Measurements from ENCODE around the gene GALNT9.
"Not testable (repeated sequence)": the region's sequence is repeated elsewhere in the genome, so short reads cannot be mapped to it uniquely, and the experiment has no call there.

Gene GALNT9

DNA sequence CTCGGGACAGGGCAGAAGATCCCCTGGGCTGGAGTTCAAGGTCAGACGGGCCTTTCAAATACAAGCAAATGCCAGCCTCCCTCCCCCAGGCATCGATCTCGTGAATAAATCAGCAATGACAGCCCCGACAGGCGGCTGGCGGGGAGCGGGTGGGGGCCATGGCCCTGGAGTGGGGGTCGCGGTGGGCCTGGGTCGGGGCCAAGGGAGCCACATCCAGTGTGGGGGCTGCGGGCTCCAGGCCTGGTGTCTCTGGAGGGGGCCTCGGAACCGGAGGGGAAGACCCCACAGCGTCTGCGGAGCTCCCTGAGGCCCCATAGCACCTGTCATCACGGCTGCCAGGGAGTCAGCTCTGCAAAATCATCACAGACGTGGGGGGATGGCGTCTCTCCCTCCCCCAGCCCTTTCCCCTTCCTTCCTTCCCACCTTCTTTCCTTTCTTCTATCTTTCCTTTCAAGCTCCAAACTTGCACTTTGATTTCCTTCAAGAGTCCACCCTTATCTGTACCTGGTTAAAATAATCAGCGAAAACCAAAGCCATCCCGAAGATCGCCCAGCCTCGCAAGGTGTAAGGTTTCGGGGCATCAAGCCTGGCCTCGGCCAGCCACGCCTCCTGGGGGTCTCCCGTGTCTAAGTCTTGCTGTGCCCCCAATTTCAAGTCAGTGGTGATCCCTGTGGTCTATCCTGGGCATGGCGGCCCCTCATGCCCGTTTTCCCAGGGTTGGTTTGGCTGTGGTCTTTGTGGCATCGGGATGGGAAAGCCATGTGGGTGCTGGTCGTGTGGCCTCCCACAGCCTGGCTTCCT is 93.1 kb downstream of the GALNT9 start:
- DNase-seq (ENCODE audit: low read depth in 2 of 2): no peak

DNA sequence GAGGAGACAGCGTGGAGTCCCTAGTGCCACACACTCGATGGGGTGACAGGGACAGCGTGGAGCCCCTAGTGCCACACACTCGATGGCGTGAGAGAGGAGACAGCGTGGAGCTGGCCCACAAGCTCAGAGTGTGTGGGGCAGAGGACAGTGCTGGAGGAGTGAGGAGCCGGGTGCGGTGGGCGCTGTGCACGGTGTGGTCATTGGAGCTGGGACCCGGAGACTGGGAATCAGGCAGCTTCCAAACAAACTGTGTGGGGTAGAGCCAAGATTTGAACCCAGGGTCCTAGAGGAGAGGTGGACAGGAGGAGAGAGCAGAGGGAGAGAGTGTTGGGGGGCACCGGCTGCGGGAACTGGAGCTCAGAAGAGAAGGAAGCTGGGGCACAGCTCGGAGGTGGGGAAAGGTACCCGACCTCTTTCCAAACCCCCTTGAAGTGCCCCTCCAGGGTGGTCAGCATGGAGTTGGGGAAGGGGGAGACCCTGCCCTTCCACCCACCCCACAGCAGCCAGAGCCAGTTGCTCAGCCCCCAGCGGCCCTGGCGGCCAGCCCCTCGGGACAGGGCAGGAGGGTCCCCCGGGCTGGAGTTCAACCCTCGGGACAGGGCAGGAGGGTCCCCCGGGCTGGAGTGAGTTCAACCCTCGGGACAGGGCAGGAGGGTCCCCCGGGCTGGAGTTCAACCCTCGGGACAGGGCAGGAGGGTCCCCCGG is 94.1 kb downstream of the GALNT9 start:
- no peak for DNase-seq (ENCODE audit: low read depth in 2 of 2)

DNA sequence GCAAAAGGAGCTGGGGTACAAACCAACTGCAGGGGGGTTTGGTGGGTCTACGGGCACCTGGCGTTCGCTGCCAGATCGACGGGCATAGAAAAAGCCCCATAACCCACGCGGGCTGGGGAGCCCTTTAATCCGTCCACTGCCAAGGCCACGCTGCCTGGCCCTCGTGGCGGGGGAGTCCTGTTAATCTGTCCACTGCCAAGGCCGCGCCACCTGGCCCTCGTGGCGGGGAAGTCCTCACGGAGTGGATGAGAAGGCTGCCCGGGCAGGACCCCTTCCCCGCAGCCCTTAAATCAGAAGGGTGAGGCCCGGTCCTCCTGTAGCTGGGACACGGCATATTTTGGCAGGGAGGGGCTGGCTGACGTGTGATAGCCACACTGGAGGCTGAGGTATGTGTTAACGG is 99.0 kb downstream of the GALNT9 start:
- DNase-seq (ENCODE audit: low read depth in 2 of 2): no peak

DNA sequence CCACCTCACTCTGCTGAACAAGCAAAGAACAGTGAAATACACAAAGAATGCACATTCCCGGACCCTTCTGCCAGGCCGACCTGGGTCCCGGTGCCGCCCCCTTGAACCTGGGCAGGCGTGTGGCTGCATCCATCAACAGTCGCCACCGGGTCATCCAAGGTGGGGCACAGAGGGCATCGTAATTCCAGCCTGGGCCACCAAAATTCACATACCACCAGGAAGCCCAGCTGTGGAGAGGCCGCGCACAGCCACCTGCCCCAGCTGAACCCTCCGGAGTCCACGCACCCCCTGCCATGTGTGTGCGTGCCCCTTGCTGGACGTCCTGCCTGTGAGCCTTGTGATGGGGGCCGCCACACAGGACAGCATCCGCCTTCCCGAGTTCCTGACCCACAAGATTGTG is 99.5 kb downstream of the GALNT9 start:
- DNase-seq (ENCODE audit: low read depth in 2 of 2): no peak

DNA sequence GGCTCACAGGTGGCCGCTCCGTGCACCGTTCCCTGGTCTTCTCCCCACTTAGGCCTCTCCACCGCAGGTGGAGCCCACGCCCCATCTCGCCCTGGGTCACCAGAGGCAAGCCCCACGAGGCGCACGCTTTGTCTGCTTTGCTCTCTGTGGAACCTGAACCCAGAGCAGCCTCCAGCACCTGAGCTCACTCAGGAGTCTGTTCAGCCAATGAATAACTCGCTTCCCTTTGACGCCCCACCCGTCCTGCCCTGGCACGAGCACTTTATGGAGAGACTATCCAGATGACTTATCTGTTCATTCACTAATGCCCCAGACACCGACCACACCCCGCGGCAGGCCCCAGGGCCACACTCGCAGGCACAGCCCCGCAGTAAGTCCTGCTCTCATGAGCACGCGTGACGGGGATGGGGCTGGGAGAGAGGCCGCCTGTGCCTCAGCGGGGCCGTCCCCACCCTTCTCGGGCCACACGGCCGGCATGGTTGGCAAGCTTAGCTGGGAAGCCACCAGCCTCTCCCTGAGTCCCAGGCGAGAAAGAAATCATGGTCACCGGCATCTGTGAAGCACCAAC is 100.1 kb downstream of the GALNT9 start:
- DNase-seq (ENCODE audit: low read depth in 2 of 2): no peak

DNA sequence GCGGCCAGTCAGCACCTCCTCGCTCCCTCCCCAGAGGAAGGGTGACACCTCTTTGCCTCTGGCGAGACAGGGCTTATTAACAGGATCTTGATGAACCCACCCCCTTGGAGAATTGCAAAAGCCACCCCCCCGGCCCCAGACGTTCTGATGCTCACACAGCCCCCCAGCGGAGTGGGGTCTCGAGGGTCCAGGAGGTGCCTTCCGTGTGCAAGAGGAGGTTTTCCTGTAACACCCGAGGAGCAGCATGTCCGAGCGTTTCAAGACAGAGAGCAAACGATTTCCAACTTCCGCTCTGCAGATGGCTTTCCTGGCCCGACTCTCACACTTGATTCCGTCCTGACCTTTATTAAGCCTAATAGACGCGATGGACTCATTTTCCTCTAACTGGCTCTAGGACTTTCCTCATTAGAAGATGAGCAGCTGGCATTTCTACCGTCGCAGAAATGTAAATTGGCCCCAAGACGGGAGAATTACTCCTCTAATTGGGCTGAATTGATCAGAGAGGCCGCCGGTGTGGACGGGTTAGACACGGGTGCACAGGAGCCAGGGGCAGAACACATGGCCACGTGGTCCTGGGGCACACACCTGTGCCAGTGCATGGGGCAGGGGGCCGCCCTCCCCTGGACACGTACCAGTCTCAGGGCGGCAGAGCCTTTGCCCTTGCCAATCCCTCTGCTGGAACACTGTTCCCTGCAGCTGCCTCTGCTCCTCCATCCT is 100.8 kb downstream of the GALNT9 start:
- no peak for DNase-seq (ENCODE audit: low read depth in 2 of 2)

DNA sequence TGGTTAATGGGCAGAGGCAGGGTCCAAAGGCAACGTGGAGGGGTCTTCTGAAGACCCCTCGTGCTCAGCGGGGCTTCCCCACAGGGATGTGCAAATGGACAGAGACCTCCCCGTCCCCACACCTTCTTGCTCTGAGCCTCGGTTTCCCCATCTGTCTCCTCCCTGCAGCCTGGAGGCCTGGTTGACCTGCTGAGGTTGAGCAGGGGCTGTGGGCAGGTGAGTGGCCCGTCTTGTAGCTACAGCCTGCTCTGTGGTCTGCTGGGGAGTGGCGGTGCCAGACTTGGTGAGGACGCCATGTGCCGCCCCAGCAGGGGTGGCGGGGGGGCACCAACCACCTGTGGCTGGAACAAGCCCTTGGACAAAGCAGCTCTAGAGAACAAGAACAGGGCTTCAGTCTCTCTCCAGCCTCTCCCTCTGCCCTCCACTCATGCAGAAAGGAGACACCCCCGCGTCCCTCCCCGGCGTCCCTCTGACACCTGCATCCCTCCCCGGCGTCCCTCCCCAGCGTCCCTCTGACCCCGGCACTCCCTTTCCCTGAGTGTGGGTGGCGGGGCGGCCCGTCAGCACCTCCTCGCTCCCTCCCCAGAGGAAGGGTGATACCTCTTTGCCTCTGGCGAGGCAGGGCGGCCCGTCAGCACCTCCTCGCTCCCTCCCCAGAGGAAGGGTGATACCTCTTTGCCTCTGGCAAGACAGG is 101.5 kb downstream of the GALNT9 start:
- DNase-seq (ENCODE audit: low read depth in 2 of 2): no peak

DNA sequence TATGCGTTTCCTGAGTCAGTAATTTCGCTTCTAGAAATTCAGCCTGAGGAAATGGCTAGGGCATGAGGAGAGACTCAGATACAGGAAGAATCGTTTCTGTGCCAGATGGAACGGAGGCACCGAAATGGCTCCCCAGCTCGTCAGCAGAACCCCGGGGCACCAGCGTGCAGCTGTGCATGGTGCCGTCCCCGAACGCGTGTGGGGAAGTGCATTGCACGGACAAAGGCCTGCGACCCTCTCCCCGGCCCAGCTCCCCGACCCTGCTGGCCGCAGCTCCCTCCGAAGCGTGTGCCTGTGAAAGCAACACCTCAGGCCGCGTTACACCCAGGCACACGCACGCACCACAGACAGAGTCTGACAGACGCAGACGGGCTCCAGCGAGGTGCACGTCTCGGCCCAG is 102.3 kb downstream of the GALNT9 start:
- DNase-seq (ENCODE audit: low read depth in 2 of 2): no peak

DNA sequence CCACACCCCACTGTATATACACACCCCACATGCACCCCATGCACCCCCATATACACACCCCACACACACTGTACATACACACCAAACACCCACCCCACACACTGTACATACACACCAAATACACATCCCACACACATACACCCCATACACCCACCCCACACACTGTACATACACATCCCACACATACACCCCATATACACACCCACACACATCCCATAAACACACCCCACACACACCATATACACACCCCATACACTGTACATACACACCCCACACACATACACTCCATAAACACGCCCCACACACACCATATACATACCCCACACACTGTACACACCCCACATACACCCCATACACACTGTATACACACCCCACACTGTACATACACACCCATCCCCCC is 102.8 kb downstream of the GALNT9 start:
- DNase-seq (ENCODE audit: low read depth in 2 of 2): no peak

DNA sequence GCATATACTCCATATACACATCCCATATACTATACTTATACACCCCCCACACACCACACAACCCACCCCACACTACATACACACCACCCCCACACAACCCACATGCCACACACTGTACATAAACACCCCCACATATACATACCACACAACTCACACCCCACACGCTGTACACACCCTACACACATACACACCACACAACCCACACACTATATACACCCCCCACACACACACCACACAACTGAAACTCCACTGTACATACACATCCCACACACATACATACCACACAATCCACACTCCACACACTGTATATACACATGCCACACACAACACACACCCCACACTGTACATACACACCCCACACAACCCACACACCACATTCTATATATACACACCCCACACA is 104.2 kb downstream of the GALNT9 start:
- DNase-seq (ENCODE audit: low read depth in 2 of 2): no peak

DNA sequence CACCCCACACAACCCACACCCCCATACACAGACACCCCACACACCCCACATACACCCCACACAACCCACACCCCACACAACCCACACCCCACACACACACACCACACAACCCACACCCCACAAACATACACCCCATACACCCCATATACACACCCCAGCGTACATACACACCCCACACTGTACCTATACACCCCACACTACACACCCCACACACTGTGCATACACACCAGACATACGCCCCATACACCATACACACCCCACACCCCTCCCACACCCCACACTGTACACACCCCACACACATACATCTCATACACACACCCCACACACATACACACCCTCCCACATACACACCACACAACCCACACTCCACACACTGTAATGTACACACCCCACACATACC is 104.9 kb downstream of the GALNT9 start:
- no peak for DNase-seq (ENCODE audit: low read depth in 2 of 2)

DNA sequence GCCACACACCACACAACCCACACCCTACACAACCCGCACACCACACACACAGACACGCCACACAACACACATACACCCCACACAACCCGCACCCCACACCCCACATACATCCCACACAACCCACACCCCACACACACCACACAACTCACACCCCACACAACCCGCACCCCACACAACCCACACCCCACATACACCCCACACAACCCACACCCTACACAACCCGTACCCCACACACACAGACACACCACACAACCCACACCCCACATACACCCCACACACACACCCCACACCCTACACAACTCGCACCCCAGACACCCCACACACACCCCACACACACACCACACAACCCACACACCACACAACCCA is 106.6 kb downstream of the GALNT9 start:
- no peak for DNase-seq (ENCODE audit: low read depth in 2 of 2)

DNA sequence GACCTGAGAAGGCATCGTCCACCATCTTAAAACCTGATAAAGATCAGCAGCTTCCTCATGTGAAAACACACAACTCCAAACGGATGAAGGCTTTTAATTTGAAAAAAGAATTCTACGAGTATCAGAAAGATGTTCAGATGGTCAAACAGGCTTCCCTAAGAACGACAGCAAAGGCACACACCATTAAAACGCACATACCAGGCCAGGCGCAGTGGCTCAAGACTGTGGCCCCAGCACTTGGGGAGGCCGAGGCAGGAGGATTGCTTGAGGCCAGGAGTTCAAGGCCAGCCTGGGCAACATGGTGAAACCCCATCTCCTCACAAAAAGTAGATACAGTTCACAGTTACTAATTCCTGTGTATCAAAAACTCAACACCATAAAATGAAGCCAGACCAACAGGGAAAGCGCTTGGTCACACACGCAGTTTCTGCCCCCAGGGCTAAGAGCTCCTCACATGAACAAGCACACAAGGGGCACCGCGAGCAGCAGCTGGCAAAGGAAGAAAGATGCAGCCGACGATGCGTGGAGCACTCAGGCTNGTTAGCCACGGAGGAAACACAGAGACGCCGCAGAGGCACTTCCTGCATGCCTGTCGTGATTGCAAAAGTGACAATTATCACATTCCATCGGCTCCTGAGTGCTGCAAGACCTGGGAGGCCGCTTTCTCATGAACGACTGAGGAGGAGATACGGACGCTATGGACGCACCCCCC is 107.1 kb downstream of the GALNT9 start:
- no peak for DNase-seq (ENCODE audit: low read depth in 2 of 2)

DNA sequence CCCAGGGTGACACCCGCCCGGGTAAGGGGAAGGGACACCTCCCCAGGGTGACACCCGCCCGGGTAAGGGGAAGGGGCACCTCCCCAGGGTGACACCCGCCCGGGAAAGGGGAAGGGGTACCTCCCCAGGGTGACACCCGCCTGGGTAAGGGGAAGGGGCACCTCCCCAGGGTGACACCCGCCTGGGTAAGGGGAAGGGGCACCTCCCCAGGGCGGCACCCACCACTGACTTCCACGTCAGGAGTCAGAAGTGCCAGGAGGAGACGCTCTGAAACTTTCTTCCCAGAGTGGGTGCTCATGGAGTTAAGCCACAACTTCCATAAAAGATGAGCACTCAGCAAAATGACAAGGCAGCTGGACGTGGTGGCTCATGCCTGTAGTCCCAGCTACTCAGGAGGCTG is 109.6 kb downstream of the GALNT9 start:
- DNase-seq (ENCODE audit: low read depth in 2 of 2): not testable (repeated sequence)

DNA sequence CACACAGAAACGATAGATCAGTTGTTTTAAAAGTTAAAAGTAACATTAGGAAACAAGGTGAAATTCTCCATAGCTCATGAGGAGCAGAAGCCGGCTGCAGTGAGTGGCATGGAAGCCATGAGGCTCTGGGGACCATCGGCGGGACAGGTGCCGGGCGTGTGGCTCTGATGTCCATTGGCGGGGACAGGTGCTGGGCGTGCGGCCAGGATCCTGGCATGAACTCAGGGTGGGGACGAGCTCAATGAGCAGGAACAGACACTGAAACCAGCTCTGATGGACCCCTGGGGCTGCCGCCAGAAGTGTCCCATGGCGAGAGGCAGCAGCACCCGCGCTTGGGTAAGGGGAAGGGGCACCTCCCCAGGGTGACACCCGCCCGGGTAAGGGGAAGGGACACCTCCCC is 110.1 kb downstream of the GALNT9 start:
- DNase-seq (ENCODE audit: low read depth in 2 of 2): no peak

DNA sequence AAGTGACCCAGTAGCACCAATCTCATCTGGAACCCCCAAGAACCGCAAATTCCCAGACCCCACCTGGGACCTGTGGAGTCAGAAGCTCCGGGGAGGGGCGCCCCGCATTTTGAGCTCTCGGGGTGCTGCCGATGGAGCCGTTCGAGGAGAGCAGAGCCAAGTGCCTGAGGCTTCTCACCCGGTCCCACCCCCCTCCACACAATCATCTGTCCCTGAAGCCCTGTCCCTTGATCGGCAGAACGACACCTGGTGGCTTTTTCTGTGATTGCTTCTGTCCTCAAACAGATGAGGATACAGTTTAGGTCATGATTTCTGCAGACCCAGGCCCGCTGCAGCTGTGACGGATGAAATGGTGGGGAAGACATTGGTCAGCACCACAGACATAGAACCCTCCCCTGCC is 110.5 kb downstream of the GALNT9 start:
- DNase-seq (ENCODE audit: low read depth in 2 of 2): no peak

DNA sequence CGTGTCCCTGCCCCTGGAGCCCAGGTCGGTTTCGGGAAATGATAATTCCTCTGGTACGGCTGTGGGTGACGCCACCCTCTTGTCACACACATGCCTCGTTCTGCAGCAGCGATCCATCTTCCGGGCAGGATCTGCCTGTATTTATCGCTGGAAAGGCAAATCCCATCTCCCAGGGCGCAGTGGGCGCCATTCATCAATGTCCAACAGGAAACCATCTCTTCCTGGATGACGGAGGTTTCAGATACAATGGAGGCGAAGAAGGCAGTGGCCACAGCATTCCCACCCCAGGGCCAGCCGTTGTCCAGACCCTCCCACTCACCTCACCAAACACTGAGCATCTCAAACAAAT is 110.9 kb downstream of the GALNT9 start:
- DNase-seq (ENCODE audit: low read depth in 2 of 2): no peak

DNA sequence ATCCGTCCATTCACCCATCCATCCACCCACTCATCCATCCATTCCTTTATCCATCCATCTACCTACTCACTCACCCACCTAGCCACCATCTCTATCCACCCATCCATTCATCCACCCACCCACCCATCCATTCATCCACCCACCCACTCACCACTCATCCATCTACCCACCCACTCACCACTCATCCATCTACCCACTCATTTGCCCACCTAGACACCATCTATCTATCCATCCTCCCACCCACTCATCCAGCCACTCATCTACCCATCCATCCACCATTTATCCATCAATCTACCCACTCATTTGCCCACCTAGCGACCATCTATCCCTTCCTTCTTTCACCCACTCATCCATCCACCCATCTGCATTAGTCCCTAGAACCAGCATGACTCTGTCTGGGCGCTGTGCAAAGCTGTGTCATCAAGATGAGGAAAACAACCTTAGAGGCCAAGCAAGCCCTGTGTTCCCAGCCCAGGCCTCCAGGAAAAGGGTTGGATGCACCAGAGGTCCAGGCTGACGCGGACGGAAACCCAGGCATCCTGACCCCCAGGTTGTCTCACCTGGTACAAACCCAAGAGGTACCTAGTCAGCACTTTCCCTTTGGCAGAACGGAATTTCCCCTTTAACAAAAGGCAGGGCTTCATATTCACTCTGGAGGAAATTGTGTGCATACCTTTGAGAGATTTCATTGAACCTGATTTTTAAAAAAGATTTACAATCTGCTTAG is 111.4 kb downstream of the GALNT9 start:
- DNase-seq (ENCODE audit: low read depth in 2 of 2): no peak

DNA sequence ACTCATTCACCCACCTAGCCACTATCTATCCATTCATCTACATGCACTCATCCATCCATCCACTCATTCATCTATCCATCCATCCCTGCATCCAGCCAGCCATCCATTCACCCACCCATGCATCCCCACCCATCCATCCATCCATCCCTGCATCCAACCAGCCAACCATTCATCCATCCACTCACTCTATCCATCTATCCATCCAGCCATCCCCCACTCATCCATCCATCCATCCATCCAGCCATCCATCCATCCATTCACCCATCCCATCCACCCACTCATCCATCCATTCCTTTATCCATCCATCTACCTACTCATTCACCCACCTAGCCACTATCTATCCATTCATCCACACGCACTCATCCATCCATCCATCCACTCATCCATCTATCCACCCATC is 112.0 kb downstream of the GALNT9 start:
- no peak for DNase-seq (ENCODE audit: low read depth in 2 of 2)

DNA sequence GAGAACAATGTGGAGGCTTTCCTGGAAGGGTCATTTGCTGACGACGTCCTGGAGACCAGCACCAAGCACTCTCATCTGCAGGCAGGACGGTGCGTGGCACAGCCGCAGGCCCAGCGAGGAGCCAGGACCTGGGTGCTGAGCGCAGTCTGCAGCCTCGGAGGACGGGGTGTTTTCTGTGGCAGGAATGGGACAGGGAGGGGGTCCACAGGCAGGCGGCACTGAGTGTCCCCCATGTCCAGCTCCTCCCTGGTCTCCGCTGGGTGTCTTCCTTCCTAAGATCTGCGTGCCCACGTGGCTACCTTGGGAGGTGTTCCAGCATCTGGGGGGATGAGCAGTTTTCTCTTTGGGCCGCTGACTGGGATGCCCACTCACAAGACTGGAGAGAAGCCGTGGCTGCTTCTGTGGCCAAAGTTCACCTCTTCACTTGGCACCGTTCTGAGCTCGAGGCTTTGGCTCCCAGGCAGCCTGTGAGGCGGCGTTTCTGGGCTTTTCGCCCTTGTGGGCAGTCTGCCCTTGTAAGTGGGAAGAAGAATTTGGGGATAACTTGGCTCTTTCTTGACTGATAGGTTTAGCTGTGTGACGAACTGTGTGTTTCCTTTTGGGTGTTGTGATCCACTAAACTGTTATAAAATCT is 112.9 kb downstream of the GALNT9 start:
- no peak for DNase-seq (ENCODE audit: low read depth in 2 of 2)
